Neural cell (in vitro differentiated cells): ENCODE results near the gene FXYD4. TPM values are rescaled to one million over a fixed set of nuclear protein-coding genes. Genes with fewer than 3 reads are reported as not detected.

Experiments used
- H2AFZ ChIP-seq: fragments of 200-600, 300-800 bp; sonication (generic), shearing (Covaris generic); 2 replicates; pipeline ENCODE4 v1.6.0; 2014; ENCODE audit warnings: low read depth, mild to moderate bottlenecking, antibody characterized with exemption, low read length, moderate library complexity
- H3F3A ChIP-seq: fragments of 200-600 bp; shearing (Covaris generic); 2 replicates; pipeline ENCODE4 v1.6.1; 2016; ENCODE audit warnings: mild to moderate bottlenecking, moderate library complexity, mixed read lengths, antibody characterized with exemption, low read length; ENCODE audit not compliant: insufficient read depth, poor library complexity, severe bottlenecking
- H3K27ac ChIP-seq: fragments of 200-600, 300-800 bp; sonication (generic), shearing (Covaris generic); 2 replicates; pipeline ENCODE4 v1.5.1; 2014; ENCODE audit warnings: mild to moderate bottlenecking, low read length, moderate library complexity
- H3K27me3 ChIP-seq: fragments of 300-800, 200-600 bp; sonication (generic), shearing (Covaris generic); 2 replicates; pipeline ENCODE4 v1.6.0; 2014; ENCODE audit warnings: mild to moderate bottlenecking, low read depth, low read length, moderate library complexity; ENCODE audit not compliant: insufficient read depth
- H3K36me3 ChIP-seq: fragments of 300-800, 200-600 bp; sonication (generic), shearing (Covaris generic); 2 replicates; pipeline ENCODE4 v1.5.1; 2014; ENCODE audit warnings: mild to moderate bottlenecking, antibody characterized with exemption, low read length, moderate library complexity; ENCODE audit not compliant: insufficient read depth
- H3K4me2 ChIP-seq: fragments of 300-800, 200-600 bp; sonication (generic), shearing (Covaris generic); 2 replicates; pipeline ENCODE4 v1.6.0; 2014; ENCODE audit warnings: mild to moderate bottlenecking, low read length
- H3K4me3 ChIP-seq: fragments of 300-800, 200-600 bp; sonication (generic), shearing (Covaris generic); 2 replicates; pipeline ENCODE4 v1.5.1; 2014; ENCODE audit warnings: mild to moderate bottlenecking, low read length, moderate library complexity
- H3K79me2 ChIP-seq: fragments of 200-600 bp; shearing (Covaris generic); replicated peaks from 2 replicates; pipeline ENCODE4 v1.6.0; 2014; ENCODE audit warnings: mild to moderate bottlenecking, low read length, moderate library complexity; ENCODE audit not compliant: insufficient read depth
- H3K9ac ChIP-seq: fragments of 300-800, 200-600 bp; sonication (generic), shearing (Covaris generic); 2 replicates; pipeline ENCODE4 v1.6.1; 2016; ENCODE audit warnings: mild to moderate bottlenecking, low read length, mixed read lengths
- H3K9me2 ChIP-seq: fragments of 200-600 bp; shearing (Covaris generic); 2 replicates; pipeline ENCODE4 v1.6.1; 2016; ENCODE audit warnings: mild to moderate bottlenecking, low read length, mixed read lengths; ENCODE audit not compliant: insufficient read depth
- H3K9me3 ChIP-seq: fragments of 200-600, 300-800 bp; sonication (generic), shearing (Covaris generic); 2 replicates; pipeline ENCODE4 v1.6.1; 2016; ENCODE audit warnings: mild to moderate bottlenecking, mixed run types, low read length, moderate library complexity, mixed read lengths
- H4K20me1 ChIP-seq: fragments of 200-600 bp; shearing (Covaris generic); 2 replicates; pipeline ENCODE4 v1.6.1; 2016; ENCODE audit warnings: mild to moderate bottlenecking, mixed run types; ENCODE audit not compliant: insufficient read depth
- CTCF ChIP-seq: fragments of 450-650 bp; IDR thresholded peaks from 2 replicates; pipeline ENCODE4 v1.5.1; 2014; ENCODE audit warnings: antibody characterized with exemption, mild to moderate bottlenecking, moderate library complexity; ENCODE audit not compliant: poor library complexity, severe bottlenecking
- EP300 ChIP-seq: fragments of 450-650 bp; conservative IDR thresholded peaks from 2 replicates; pipeline ENCODE4 v1.6.1; 2014; ENCODE audit warnings: antibody characterized with exemption, mild to moderate bottlenecking, moderate library complexity; ENCODE audit not compliant: poor library complexity, severe bottlenecking
- EZH2 ChIP-seq: fragments of 200-600, 300-800 bp; shearing (Covaris generic), sonication (generic); IDR thresholded peaks from 2 replicates; pipeline ENCODE4 v1.6.1; 2014; ENCODE audit warnings: antibody characterized with exemption, low read length, borderline replicate concordance, mild to moderate bottlenecking; ENCODE audit not compliant: insufficient read depth, poor library complexity, severe bottlenecking
- MXI1 ChIP-seq: fragments of 450-650 bp; conservative IDR thresholded peaks from 2 replicates; pipeline ENCODE4 v1.6.1; 2014; ENCODE audit warnings: antibody characterized with exemption, mild to moderate bottlenecking; ENCODE audit not compliant: poor library complexity, severe bottlenecking
- POLR2AphosphoS5 ChIP-seq: IDR thresholded peaks from 2 replicates; pipeline ENCODE4 v1.6.1; 2012
- RAD21 ChIP-seq: fragments of 450-650 bp; conservative IDR thresholded peaks from 2 replicates; pipeline ENCODE4 v1.6.1; 2014; ENCODE audit warnings: antibody characterized with exemption, mild to moderate bottlenecking, moderate library complexity
- REST ChIP-seq: IDR thresholded peaks from 2 replicates; pipeline ENCODE4 v1.6.1; 2012; ENCODE audit warnings: borderline replicate concordance
- SMC3 ChIP-seq: fragments of 450-650 bp; conservative IDR thresholded peaks from 2 replicates; pipeline ENCODE4 v1.6.1; 2014; ENCODE audit warnings: antibody characterized with exemption, mild to moderate bottlenecking, moderate library complexity; ENCODE audit not compliant: poor library complexity
- TAF1 ChIP-seq: IDR thresholded peaks from 2 replicates; pipeline ENCODE4 v1.6.1; 2012; ENCODE audit warnings: low read depth
- polyA plus RNA-seq: library from polyadenylated mRNA; depleted of rRNA; stranded (reverse); fragments of >200 nt; gene quantifications from 2 replicates; pipeline ENCODE4 v1.2.3, GENCODE V29; 2014

Gene FXYD4
- polyA plus RNA-seq, 1 donor from 2014 or later = not detected

GRCh38 chr10:43353495-43354329 is 17.7 kb upstream of the FXYD4 start:
- Histone ChIP-seq H3K79me2 (no peaks in the 10 kb centered on the region), H3K4me2 (no peak overlapping the region), H3K36me3 (no peaks in the 10 kb centered on the region), H3K9me3 (no peaks in the 10 kb centered on the region), H3F3A (no peaks in the 10 kb centered on the region), H3K9me2 (no peaks in the 10 kb centered on the region), H2AFZ (no peak overlapping the region), H4K20me1 (no peaks in the 10 kb centered on the region), H3K4me3 (no peak overlapping the region), H3K27ac (no peak overlapping the region), H3K9ac (no peak overlapping the region), H3K27me3 (no peaks in the 10 kb centered on the region)
- TF ChIP-seq EZH2 (no peak), RAD21 (no peak), MXI1 (no peak), CTCF (no peak), TAF1 (no peak), REST (no peak), SMC3 (no peak), EP300 (no peak), POLR2AphosphoS5 (no peak)

- Histone ChIP-seq H3K27me3 (no peaks in the 10 kb centered on the region), H2AFZ (no peak overlapping the region), H3K79me2 (no peaks in the 10 kb centered on the region), H3K9ac (no peak overlapping the region), H3K27ac (no peak overlapping the region), H4K20me1 (no peaks in the 10 kb centered on the region), H3K4me3 (no peak overlapping the region), H3K4me2 (no peak overlapping the region), H3K9me2 (no peaks in the 10 kb centered on the region), H3K36me3 (no peaks in the 10 kb centered on the region), H3K9me3 (no peaks in the 10 kb centered on the region), H3F3A (no peaks in the 10 kb centered on the region)
- TF ChIP-seq MXI1 (no peak), EZH2 (no peak), TAF1 (no peak), EP300 (no peak), RAD21 (no peak), REST (no peak), CTCF (no peak), POLR2AphosphoS5 (no peak), SMC3 (no peak)
These were observed 17.2 kb upstream of the FXYD4 start for GRCh38 chr10:43354330-43354635.
